Tibial nerve (tissue), 4 donors: Measurements from ENCODE around the gene TXLNA.

Experiments used
- CTCF ChIP-seq, 5 experiments: fragments of 200-600 bp in 3 of 5; fragments of 450-650 bp in 2 of 5; sonication (generic) in 3 of 5; IDR thresholded peaks; one replicate each; pipeline ENCODE4 v1.5.1; 2016 to 2019; ENCODE audit warnings: antibody characterized with exemption in 5 of 5, mild to moderate bottlenecking in 3 of 5, moderate library complexity in 2 of 5
- EP300 ChIP-seq, 2 donors: sonication (generic); formaldehyde crosslinking; IDR thresholded peaks; one replicate each; pipeline ENCODE4 v1.6.1; 2017; ENCODE audit warnings: antibody characterized with exemption in 2 of 2, mild to moderate bottlenecking in 1 of 2
- POLR2A ChIP-seq, 2 donors: fragments of 450-650 bp; IDR thresholded peaks; one replicate each; pipeline ENCODE4 v1.6.1; 2017; ENCODE audit warnings: antibody characterized with exemption in 2 of 2, mild to moderate bottlenecking in 2 of 2, moderate library complexity in 2 of 2

- TF ChIP-seq POLR2A (IDR thresholded peaks at IDR 0.05) (no peak), CTCF (IDR thresholded peaks at IDR 0.05) (no peak), EP300 (IDR thresholded peaks at IDR 0.05) (no peak)
These were observed 37.1 kb downstream of the TXLNA start for GRCh38 chr1:32216566-32216965.
